Subcutaneous abdominal adipose tissue (tissue), 5 donors: ENCODE measurements around the gene CD101.

Experiments used
- H3K27ac ChIP-seq: one replicate; pipeline ENCODE4 v1.7.0; 2013; ENCODE audit warnings: low read depth, mild to moderate bottlenecking, inconsistent platforms, low read length, moderate library complexity
- H3K27me3 ChIP-seq, 5 donors: one replicate each; pipeline ENCODE4 v1.7.0; 2013; ENCODE audit warnings: low read length in 5 of 5, inconsistent platforms in 1 of 5; ENCODE audit not compliant: control insufficient read depth in 5 of 5, insufficient read depth in 4 of 5
- H3K36me3 ChIP-seq, 5 donors: one replicate each; pipeline ENCODE4 v1.7.0; 2013; ENCODE audit warnings: low read length in 5 of 5; ENCODE audit not compliant: control insufficient read depth in 5 of 5, insufficient read depth in 5 of 5
- H3K4me1 ChIP-seq, 5 donors: one replicate each; pipeline ENCODE4 v1.7.0; 2013; ENCODE audit warnings: low read length in 5 of 5, mild to moderate bottlenecking in 3 of 5, moderate library complexity in 1 of 5; ENCODE audit not compliant: control insufficient read depth in 5 of 5, insufficient read depth in 5 of 5
- H3K4me3 ChIP-seq, 5 donors: one replicate each; pipeline ENCODE4 v1.7.0; 2013; ENCODE audit warnings: low read length in 5 of 5, low read depth in 1 of 5
- H3K9ac ChIP-seq, 5 donors: one replicate each; pipeline ENCODE4 v1.7.0; 2013; ENCODE audit warnings: low read length in 5 of 5, mild to moderate bottlenecking in 4 of 5, moderate library complexity in 3 of 5
- H3K9me3 ChIP-seq, 5 donors: one replicate each; pipeline ENCODE4 v1.7.0; 2013; ENCODE audit warnings: low read length in 5 of 5; ENCODE audit not compliant: control insufficient read depth in 5 of 5
- donor health status: healthy.
- donor health status: healthy.
- donor health status: healthy.
- donor health status: healthy.
- donor health status: healthy.

CD101 gene

DNA sequence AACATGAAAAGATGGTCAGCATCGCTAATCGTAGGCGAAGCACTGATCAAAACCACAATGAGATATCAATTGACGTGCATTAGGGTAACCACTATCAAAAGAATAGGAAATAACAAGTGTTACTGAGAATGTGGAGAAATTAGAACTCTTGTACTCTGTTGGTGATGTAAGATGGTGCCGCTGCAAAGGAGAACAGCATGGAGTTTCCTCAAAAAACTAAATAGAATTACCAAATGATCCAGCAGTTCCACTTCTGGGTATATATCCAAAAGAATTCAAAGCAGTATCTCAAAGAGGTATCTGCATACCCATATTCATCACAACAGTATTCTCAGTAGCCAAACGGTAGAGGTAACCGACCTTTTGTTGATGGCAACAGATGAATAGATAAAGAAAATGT lies 8.3 kb upstream of the CD101 start:
- H3K36me3 ChIP-seq: no peaks in the 10 kb centered on the region
- H3K4me1 ChIP-seq: peaks cover 3 to 39% (median 31%) of the 10 kb centered on the region in 5 donors
- H3K27me3 ChIP-seq: no peaks in the 10 kb centered on the region
- H3K9me3 ChIP-seq: peaks cover 0 to 2% (median 0%) of the 10 kb centered on the region in 5 donors
- no peak overlapping the region for H3K27ac ChIP-seq
- no peak overlapping the region for H3K4me3 ChIP-seq
- no peak overlapping the region for H3K9ac ChIP-seq

GRCh38 chr1:116994411-116994810 lies 7.1 kb upstream of the CD101 start:
- no peaks in the 10 kb centered on the region for H3K27me3 ChIP-seq
- H3K4me1 ChIP-seq: peaks cover 3 to 28% (median 19%) of the 10 kb centered on the region in 5 donors
- H3K9me3 ChIP-seq: peaks cover 0 to 2% (median 0%) of the 10 kb centered on the region in 5 donors
- H3K27ac ChIP-seq: no peak overlapping the region
- H3K9ac ChIP-seq: no peak overlapping the region
- H3K4me3 ChIP-seq: no peak overlapping the region
- no peaks in the 10 kb centered on the region for H3K36me3 ChIP-seq

DNA sequence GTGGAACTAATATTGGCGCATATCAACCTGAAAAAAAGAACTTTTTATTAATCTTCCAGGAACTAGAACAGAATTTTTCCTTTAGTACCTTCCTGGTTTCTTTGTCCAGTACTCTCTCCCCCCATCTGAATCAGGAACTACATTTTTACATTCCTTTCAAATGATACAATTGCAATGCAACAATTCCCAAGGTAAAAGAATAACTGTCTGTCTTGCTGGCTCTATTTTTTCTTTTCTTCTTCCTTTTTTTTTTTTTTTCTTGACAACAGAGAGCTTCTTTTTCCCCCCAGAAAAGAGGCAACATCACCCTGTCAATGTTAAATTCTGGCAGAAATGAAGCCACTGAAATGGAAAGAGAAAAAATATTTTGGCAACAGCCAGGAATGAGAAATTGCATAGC lies 4.5 kb upstream of the CD101 start:
- Histone ChIP-seq H3K9me3 (peaks cover 0 to 2% (median 0%) of the 10 kb centered on the region in 5 donors), H3K9ac (no peak overlapping the region), H3K27ac (no peak overlapping the region), H3K27me3 (no peaks in the 10 kb centered on the region), H3K4me1 (peaks cover 0 to 8% (median 3%) of the 10 kb centered on the region in 5 donors), H3K4me3 (no peak overlapping the region), H3K36me3 (no peaks in the 10 kb centered on the region)

DNA sequence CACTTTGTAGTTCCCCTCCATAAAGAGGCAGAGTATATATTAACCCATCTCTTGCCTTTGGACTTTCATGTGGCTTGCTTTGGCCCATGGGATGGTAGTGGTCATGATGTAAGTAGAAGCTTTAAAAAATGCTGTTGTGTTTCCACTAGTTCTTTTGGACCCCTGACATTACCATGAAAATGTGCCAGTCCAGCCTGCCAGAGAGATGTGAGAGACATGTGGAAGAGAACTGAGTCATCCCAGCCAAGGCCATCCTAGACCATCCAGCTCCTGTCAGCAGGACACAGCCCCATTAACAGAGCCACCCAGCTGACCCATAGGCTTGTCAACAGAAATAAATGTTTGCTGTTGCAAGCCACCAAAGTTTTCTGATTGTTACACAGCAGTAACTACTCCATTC lies 3.9 kb upstream of the CD101 start:
- no peaks in the 10 kb centered on the region for H3K27me3 ChIP-seq
- H3K4me3 ChIP-seq: no peak overlapping the region
- H3K4me1 ChIP-seq: peaks cover 0 to 8% (median 3%) of the 10 kb centered on the region in 5 donors
- no peak overlapping the region for H3K27ac ChIP-seq
- H3K9ac ChIP-seq: no peak overlapping the region
- peaks cover 0 to 2% (median 0%) of the 10 kb centered on the region in 5 donors for H3K9me3 ChIP-seq
- H3K36me3 ChIP-seq: no peaks in the 10 kb centered on the region

GRCh38 chr1:116999596-116999995 lies 2.0 kb upstream of the CD101 start:
- no peak overlapping the region for H3K4me3 ChIP-seq
- no peak overlapping the region for H3K9ac ChIP-seq
- H3K27me3 ChIP-seq: no peaks in the 10 kb centered on the region

GRCh38 chr1:117000142-117000541 lies 1.4 kb upstream of the CD101 start:
- Histone ChIP-seq H3K4me3 (no peak overlapping the region), H3K4me1 (peaks cover 0 to 10% (median 3%) of the 10 kb centered on the region in 5 donors), H3K9ac (no peak overlapping the region), H3K9me3 (no peaks in the 10 kb centered on the region), H3K36me3 (no peaks in the 10 kb centered on the region), H3K27me3 (no peaks in the 10 kb centered on the region), H3K27ac (no peak overlapping the region)

More at GRCh38 chr1:116999596-116999995, 2.0 kb upstream of the CD101 start:
- no peak overlapping the region for H3K27ac ChIP-seq
- peaks cover 0 to 10% (median 3%) of the 10 kb centered on the region in 5 donors for H3K4me1 ChIP-seq
- H3K9me3 ChIP-seq: no peaks in the 10 kb centered on the region
- H3K36me3 ChIP-seq: no peaks in the 10 kb centered on the region

- Histone ChIP-seq H3K9ac (no peak overlapping the region), H3K27me3 (no peaks in the 10 kb centered on the region), H3K4me3 (no peak overlapping the region), H3K27ac (no peak overlapping the region), H3K4me1 (peaks cover 0 to 15% (median 4%) of the 10 kb centered on the region in 5 donors), H3K36me3 (no peaks in the 10 kb centered on the region), H3K9me3 (no peaks in the 10 kb centered on the region)
Observed at GRCh38 chr1:117003223-117003875, 1.8 kb downstream of the CD101 start.

DNA sequence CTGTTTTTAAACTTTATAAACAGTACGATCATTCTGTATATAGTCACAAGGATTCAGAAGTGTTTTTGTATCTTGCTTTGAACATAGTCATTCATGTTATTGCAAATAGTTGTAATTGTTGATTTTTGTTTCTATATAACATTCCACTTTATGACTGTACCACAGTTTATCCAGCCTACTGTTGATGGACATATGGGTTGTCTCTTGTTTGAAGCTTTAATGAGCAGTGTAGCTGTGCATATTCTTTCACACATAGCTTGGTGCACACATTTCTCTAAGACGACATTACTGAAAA lies 6.1 kb downstream of the CD101 start:
- Histone ChIP-seq H3K4me1 (peaks cover 0 to 7% (median 4%) of the 10 kb centered on the region in 5 donors), H3K9ac (no peak overlapping the region), H3K9me3 (no peaks in the 10 kb centered on the region), H3K27me3 (no peaks in the 10 kb centered on the region), H3K36me3 (no peaks in the 10 kb centered on the region), H3K27ac (no peak overlapping the region), H3K4me3 (no peak overlapping the region)

DNA sequence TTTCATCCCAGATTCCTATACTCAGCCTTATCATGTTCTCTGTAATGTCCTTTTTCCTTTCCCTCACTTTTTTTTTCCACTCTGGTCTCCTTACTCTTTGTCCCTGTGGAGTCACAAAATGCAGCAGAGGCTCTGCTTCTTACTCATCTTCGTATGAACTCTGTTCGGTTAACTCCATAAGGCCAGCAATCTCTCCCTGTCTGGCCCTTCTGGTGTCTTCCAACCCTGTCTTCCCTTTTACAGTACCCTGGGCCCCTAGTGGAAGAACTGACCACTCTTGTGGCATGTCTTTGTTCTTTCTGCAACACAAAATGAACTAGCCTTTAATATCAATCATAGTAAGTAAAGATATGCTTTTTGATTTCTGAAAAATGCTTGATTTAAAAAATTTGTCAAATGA lies 7.1 kb downstream of the CD101 start:
- H3K27me3 ChIP-seq: no peaks in the 10 kb centered on the region
- no peak overlapping the region for H3K4me3 ChIP-seq
- H3K27ac ChIP-seq: no peak overlapping the region
- H3K36me3 ChIP-seq: no peaks in the 10 kb centered on the region
- H3K9me3 ChIP-seq: no peaks in the 10 kb centered on the region
- no peak overlapping the region for H3K9ac ChIP-seq
- peaks cover 0 to 7% (median 4%) of the 10 kb centered on the region in 5 donors for H3K4me1 ChIP-seq

GRCh38 chr1:117009132-117009531 lies 7.6 kb downstream of the CD101 start:
- no peaks in the 10 kb centered on the region for H3K9me3 ChIP-seq
- peaks cover 0 to 5% (median 4%) of the 10 kb centered on the region in 5 donors for H3K4me1 ChIP-seq
- no peaks in the 10 kb centered on the region for H3K27me3 ChIP-seq
- no peaks in the 10 kb centered on the region for H3K36me3 ChIP-seq
- no peak overlapping the region for H3K4me3 ChIP-seq
- no peak overlapping the region for H3K27ac ChIP-seq
- H3K9ac ChIP-seq: no peak overlapping the region
